AG04450 (cell line): ENCODE measurements around the gene ADAMTSL1. TPM values are rescaled to one million over a fixed set of nuclear protein-coding genes. Genes with fewer than 3 reads are reported as not detected.

Experiments
- CTCF ChIA-PET: fragments of 300-600, 350-600 bp; formaldehyde crosslinking; extraction: SDS; loops from one replicate; lab custom pipeline; 2022; ENCODE audit warnings: antibody characterized with exemption, inconsistent platforms; lab: Charles Lee
- POLR2A ChIA-PET: fragments of 350-600 bp; formaldehyde crosslinking; extraction: SDS; loops from one replicate; lab custom pipeline; 2021; ENCODE audit warnings: antibody characterized with exemption, inconsistent platforms; lab: Yijun Ruan, JAX
- DNase-seq: peaks from one replicate; pipeline ENCODE4 v3.0.0-alpha.2; 2011; ENCODE audit warnings: low read depth, low spot score
- H3K27ac ChIP-seq: one replicate; pipeline ENCODE4 v1.5.1; 2012; ENCODE audit warnings: low read depth, low read length, control low read depth
- H3K27me3 ChIP-seq: one replicate; pipeline ENCODE4 v1.6.0; 2012; ENCODE audit warnings: low read length; ENCODE audit not compliant: control insufficient read depth, insufficient read depth
- H3K4me3 ChIP-seq: 2 replicates; pipeline ENCODE4 v1.5.1; 2011; ENCODE audit warnings: mild to moderate bottlenecking, low read depth, low read length, control low read depth
- H3K9me3 ChIP-seq: 2 replicates; pipeline ENCODE4 v1.5.1; 2012; ENCODE audit warnings: low read length; ENCODE audit not compliant: control insufficient read depth, insufficient read depth
- polyA plus RNA-seq: library from polyadenylated mRNA; depleted of rRNA; stranded (reverse); fragments of >200 nt; gene quantifications from 2 replicates; pipeline ENCODE4 v1.2.3, GENCODE V29; 2011
- TF ChIP-seq, protein P1 (sequence below): IDR thresholded peaks from 2 replicates; pipeline ENCODE4 v1.5.1; 2011; ENCODE audit warnings: low read depth, low read length, control low read depth, inconsistent platforms

ADAMTSL1 gene
- polyA plus RNA-seq, 1 experiment = 22.2 TPM

DNA sequence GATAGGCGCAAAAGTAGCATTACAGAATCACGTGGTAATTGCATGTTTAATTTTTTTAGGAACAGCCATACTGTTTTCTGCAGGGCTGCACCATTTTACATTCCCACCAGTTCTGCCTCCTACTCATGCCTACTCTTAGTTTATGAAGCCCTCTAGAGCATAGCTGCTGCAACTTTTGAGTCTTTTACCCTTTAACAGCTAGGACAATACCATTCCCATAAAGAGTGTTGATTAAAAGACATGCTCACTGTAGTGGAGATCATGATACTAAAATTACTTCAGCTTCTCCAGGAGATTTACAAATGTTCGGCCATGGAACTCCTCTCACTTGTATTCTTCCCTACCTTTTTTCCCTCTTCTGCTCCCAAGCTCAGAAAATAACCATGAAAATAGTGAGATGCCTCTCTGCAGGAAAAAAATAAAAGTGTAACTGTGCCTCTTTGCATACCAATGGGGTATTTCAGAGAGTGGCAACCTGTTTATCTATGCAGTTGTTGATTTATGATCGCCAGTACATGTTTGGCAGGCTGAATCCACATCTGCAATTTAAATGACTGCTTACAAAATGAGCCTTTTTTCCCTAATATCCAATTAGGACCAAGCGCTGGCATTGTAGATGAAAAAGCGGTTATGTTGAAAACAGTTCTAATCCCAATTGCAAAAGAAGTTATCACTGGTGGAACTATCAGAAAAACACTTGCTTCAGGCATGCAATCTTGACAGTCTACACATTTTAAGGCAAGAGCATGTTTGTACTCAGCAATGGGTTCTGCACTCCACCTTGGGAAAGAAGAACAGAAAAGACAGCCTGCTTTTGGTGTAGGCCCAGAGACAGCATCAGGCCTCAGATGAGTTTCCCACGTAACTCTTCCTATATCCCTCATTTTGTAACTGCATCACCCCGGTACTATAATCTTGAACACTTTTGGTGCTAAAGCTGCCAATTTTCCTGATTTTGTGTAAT lies 131.1 kb downstream of the ADAMTSL1 start:
- Histone ChIP-seq H3K9me3 (0 out of 2 replicates have a peak, but pooled peaks cover 2% of the 10 kb centered on the region), H3K27ac (no peak overlapping the region), H3K27me3 (no peaks in the 10 kb centered on the region), H3K4me3 (no peak overlapping the region)
- TF ChIP-seq, protein P1, sequence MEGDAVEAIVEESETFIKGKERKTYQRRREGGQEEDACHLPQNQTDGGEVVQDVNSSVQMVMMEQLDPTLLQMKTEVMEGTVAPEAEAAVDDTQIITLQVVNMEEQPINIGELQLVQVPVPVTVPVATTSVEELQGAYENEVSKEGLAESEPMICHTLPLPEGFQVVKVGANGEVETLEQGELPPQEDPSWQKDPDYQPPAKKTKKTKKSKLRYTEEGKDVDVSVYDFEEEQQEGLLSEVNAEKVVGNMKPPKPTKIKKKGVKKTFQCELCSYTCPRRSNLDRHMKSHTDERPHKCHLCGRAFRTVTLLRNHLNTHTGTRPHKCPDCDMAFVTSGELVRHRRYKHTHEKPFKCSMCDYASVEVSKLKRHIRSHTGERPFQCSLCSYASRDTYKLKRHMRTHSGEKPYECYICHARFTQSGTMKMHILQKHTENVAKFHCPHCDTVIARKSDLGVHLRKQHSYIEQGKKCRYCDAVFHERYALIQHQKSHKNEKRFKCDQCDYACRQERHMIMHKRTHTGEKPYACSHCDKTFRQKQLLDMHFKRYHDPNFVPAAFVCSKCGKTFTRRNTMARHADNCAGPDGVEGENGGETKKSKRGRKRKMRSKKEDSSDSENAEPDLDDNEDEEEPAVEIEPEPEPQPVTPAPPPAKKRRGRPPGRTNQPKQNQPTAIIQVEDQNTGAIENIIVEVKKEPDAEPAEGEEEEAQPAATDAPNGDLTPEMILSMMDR = no peak
- ChIA-PET POLR2A (no interaction called here), CTCF (interaction anchor here (0.6 to 0.7 kb wide), 4 partner anchors 151 to 422 kb away, joined by 3 to 4 read pairs (median 3); no protein-coding TSS in a partner anchor)
- no peak for DNase-seq

DNA sequence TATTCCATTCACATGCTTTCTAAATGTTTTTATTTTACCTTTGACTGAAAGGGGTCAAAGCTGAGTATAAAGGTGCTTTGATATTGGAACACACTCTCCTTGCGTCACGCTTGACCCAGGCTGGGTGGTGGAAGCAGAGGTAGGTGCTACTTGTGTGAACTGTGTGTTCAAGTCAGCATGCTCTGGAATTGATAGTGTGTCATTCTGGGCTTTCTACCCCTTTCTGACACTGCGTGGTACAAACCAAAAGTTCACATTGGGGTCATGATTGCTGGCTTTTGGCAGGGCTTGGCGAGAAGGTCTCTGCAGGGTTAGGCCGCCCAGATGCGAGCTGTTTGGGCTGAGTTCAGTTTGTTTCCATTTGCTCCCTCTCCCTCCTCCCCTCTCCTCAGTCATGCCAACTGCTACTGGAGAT lies 131.8 kb downstream of the ADAMTSL1 start:
- no peak for DNase-seq
- H3K4me3 ChIP-seq = no peak overlapping the region
- H3K27me3 ChIP-seq = no peaks in the 10 kb centered on the region
- TF ChIP-seq, protein P1 = no peak
- ChIA-PET CTCF (interaction anchor here (0.6 to 0.7 kb wide), 3 partner anchors 151 to 421 kb away, joined by 3 to 4 read pairs (median 3); no protein-coding TSS in a partner anchor), POLR2A (no interaction called here)
- no peak overlapping the region for H3K27ac ChIP-seq
- 0 out of 2 replicates have a peak, but pooled peaks cover 2% of the 10 kb centered on the region for H3K9me3 ChIP-seq

DNA sequence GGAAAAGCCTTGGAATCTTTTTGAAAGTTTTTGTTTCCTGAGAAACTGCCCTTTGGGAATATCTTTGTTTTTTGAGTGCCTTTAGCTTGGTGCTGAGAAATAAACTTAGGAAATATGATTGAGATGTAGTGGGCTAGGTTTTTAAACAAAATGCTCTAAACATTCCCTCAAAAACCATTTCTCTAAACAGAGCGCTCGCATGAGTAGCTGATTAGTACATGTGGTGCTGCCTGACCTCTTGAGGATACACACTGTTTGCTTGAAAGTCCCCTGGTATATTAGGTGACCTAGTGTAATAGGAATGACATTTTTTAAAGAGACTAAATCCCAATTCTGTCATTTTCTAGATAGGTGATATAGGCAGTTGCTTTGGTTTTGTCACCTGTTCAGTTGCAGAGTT lies 132.3 kb downstream of the ADAMTSL1 start:
- POLR2A ChIA-PET = no interaction called here
- Histone ChIP-seq H3K4me3 (no peak overlapping the region), H3K27ac (no peak overlapping the region), H3K9me3 (0 out of 2 replicates have a peak, but pooled peaks cover 2% of the 10 kb centered on the region), H3K27me3 (no peaks in the 10 kb centered on the region)
- CTCF ChIA-PET = interaction anchor here (0.7 kb wide), 1 partner anchor 352 kb away, joined by 3 read pairs; no protein-coding TSS in a partner anchor
- TF ChIP-seq, protein P1 = no peak
- DNase-seq = no peak

DNA sequence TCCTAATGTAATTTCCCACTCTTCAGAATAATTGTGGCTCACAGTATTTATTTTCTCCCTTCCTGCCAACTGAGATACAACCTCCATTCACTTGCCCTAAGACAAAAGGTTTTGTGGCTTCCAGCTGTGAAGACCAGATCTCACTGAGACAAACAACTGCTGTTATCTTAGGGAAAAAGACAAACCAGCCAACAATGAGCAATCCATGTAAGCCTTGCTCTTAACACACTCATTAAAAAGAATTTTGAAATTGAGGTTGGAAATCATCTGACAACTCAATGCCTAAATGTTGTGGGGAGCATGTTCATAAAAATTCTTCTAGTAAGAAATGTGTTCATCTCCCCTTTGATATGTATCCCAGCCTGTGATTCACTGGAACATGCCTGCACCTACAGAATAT lies 132.9 kb downstream of the ADAMTSL1 start:
- TF ChIP-seq, protein P1 = no peak
- no peak overlapping the region for H3K27ac ChIP-seq
- no peak for DNase-seq
- ChIA-PET CTCF (no interaction called here), POLR2A (no interaction called here)
- H3K27me3 ChIP-seq = no peaks in the 10 kb centered on the region
- H3K9me3 ChIP-seq = 0 out of 2 replicates have a peak, but pooled peaks cover 2% of the 10 kb centered on the region
- H3K4me3 ChIP-seq = no peak overlapping the region
